GM12872 (cell line): ENCODE measurements around the gene EPDR1.

ENCODE experiments used
- CTCF ChIP-seq: IDR thresholded peaks from 3 replicates; pipeline ENCODE4 v1.5.1; 2011; ENCODE audit warnings: low read depth, mild to moderate bottlenecking, low read length, moderate library complexity; ENCODE audit not compliant: insufficient read depth

The EPDR1 gene

GRCh38 chr7:37930226-37930948 lies 9.9 kb downstream of the EPDR1 start:
- no peak for TF ChIP-seq CTCF

GRCh38 chr7:37932543-37932942 lies 12.1 kb downstream of the EPDR1 start:
- no peak for TF ChIP-seq CTCF

DNA sequence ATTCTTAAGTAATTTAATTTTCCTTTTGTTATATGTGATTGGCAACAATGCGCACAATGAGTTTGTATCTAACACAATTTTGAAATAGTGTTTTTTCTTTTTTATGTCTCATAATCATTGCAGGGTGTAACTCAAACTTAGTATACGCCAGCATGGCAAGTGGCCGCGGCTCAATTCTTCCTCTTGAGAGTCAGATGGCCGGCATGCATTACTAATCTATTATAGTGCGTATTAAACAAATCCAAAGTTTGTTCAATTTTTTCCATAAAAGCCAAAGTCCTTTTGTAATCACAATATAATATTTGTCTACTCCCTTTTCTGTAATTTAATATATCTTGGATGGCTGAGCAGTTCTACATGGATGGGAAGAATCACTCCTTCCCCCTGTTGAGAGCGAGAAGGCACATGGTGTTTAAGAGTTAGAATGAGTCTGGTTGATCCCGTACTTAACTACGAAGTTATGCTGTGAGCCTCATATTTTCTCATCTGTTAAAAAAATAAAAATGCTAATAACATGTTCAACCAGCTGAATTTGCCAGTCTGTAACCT lies 12.7 kb downstream of the EPDR1 start:
- TF ChIP-seq CTCF, result no peak

GRCh38 chr7:37942934-37943610 lies 22.6 kb downstream of the EPDR1 start:
- TF ChIP-seq CTCF, result no peak

- TF ChIP-seq CTCF, result no peak
Observed at GRCh38 chr7:37943905-37944736, 23.7 kb downstream of the EPDR1 start.

- no peak for TF ChIP-seq CTCF
Observed at GRCh38 chr7:37944737-37945054, 24.3 kb downstream of the EPDR1 start.

GRCh38 chr7:37945336-37945735 lies 24.9 kb downstream of the EPDR1 start:
- no peak for TF ChIP-seq CTCF
